K562 (cell line): ENCODE data around the gene AGL. TPM values are rescaled to one million over a fixed set of nuclear protein-coding genes. Genes with fewer than 3 reads are reported as not detected.

ENCODE experiments used
- ATAC-seq: fragments of 200-7000 bp; cut with Tn5 transposase; 3 replicates; pipeline ENCODE4 v1.9.1; 2020; ENCODE audit warnings: moderate library complexity
- BruUV-seq: library from RNA; stranded (reverse); fragments of 400-500 nt; replicated peaks from 2 replicates; lab custom pipeline; 2021; lab: Mats Ljungman, UMichigan
- CTCF ChIA-PET: fragments of 300-600 bp; formaldehyde crosslinking; extraction: SDS; loops from one replicate; lab custom pipeline; 2021; ENCODE audit warnings: low intra/inter-chr PET ratio; lab: Yijun Ruan, JAX
- POLR2A ChIA-PET: fragments of 300-600, 350-650 bp; sonication (Branson Sonifier 250); formaldehyde crosslinking; extraction: SDS; loops from one replicate; lab custom pipeline; 2021; ENCODE audit warnings: antibody characterized with exemption, inconsistent platforms; lab: Yijun Ruan, JAX
- DNase-seq, 4 experiments: peaks; one replicate each; pipeline versions ENCODE4 v3.0.0 to v3.0.0-alpha.2; 2011 to 2018; ENCODE audit warnings: low spot score in 3 of 4, mixed read lengths in 3 of 4; ENCODE audit errors: extremely low read depth in 1 of 4
- FAIRE-seq: peaks from 2 replicates; lab custom pipeline; 2011; peaks lifted over from hg19 to GRCh38; lab: Jason Lieb, UNC
- H2AFZ ChIP-seq: 2 replicates; pipeline ENCODE4 v1.6.0; 2011; ENCODE audit warnings: low read depth, low read length, control low read depth, inconsistent platforms
- H3K27ac ChIP-seq: fragments of 200-600 bp; 3 replicates; pipeline ENCODE4 v1.8.0; 2011; ENCODE audit warnings: low read depth, mild to moderate bottlenecking, control low read depth, inconsistent platforms, low read length, moderate library complexity, mixed read lengths; ENCODE audit errors: extremely low read depth
- H3K27me3 ChIP-seq, 2 experiments: fragments of 300-600 bp in 1 of 2; 2 replicates in 1 of 2; 3 replicates in 1 of 2; pipeline versions ENCODE4 v1.6.0 to v1.8.0; 2011; ENCODE audit warnings: inconsistent platforms in 2 of 2, low read length in 2 of 2, mild to moderate bottlenecking in 1 of 2, mixed read lengths in 1 of 2, moderate library complexity in 1 of 2; ENCODE audit not compliant: control insufficient read depth in 2 of 2, insufficient read depth in 2 of 2
- H3K36me3 ChIP-seq: fragments of 300-600 bp; 3 replicates; pipeline ENCODE4 v1.8.0; 2011; ENCODE audit warnings: mild to moderate bottlenecking, low read length, inconsistent platforms; ENCODE audit not compliant: control insufficient read depth, insufficient read depth
- H3K4me1 ChIP-seq, 2 experiments: fragments of 200-600 bp in 1 of 2; replicated peaks in 1 of 2; 2 replicates in 1 of 2; 3 replicates in 1 of 2; pipeline versions ENCODE4 v1.5.1 to v1.8.0; 2011; ENCODE audit warnings: inconsistent platforms in 2 of 2, low read length in 2 of 2, mild to moderate bottlenecking in 1 of 2, mixed read lengths in 1 of 2, moderate library complexity in 1 of 2; ENCODE audit not compliant: control insufficient read depth in 2 of 2, insufficient read depth in 2 of 2
- H3K4me2 ChIP-seq: 2 replicates; pipeline ENCODE4 v1.6.1; 2011; ENCODE audit warnings: low read length, control low read depth, inconsistent platforms, mixed read lengths; ENCODE audit not compliant: insufficient read depth
- H3K4me3 ChIP-seq: fragments of 200-600 bp; sonication (generic), shearing (Covaris generic); 2 replicates; pipeline ENCODE4 v1.5.1; 2016; ENCODE audit warnings: control low read depth, inconsistent platforms
- H3K79me2 ChIP-seq: fragments of 200-600 bp; 3 replicates; pipeline ENCODE4 v1.8.0; 2011; ENCODE audit warnings: low read length, inconsistent platforms; ENCODE audit not compliant: control insufficient read depth, insufficient read depth
- H3K9ac ChIP-seq, 2 experiments: 2 replicates each; pipeline versions ENCODE4 v1.6.0 to v1.6.1; 2011; ENCODE audit warnings: low read depth in 2 of 2, low read length in 2 of 2, control low read depth in 1 of 2, inconsistent platforms in 1 of 2, mild to moderate bottlenecking in 1 of 2, mixed read lengths in 1 of 2; ENCODE audit not compliant: insufficient read depth in 1 of 2
- H3K9me1 ChIP-seq: one replicate; pipeline ENCODE4 v1.6.0; 2011; ENCODE audit warnings: inconsistent platforms, mild to moderate bottlenecking, low read length, moderate library complexity; ENCODE audit not compliant: control insufficient read depth, insufficient read depth
- H3K9me3 ChIP-seq: replicated peaks from 2 replicates; pipeline ENCODE4 v1.5.1; 2011; ENCODE audit warnings: low read depth, low read length, inconsistent platforms; ENCODE audit not compliant: control insufficient read depth, insufficient read depth
- H4K20me1 ChIP-seq: replicated peaks from 2 replicates; pipeline ENCODE4 v1.6.1; 2011; ENCODE audit warnings: low read length, inconsistent platforms, mixed read lengths; ENCODE audit not compliant: control insufficient read depth, insufficient read depth
- EP400 ChIP-seq: fragments of 450-650 bp; IDR thresholded peaks from 2 replicates; pipeline ENCODE4 v1.6.1; 2017; ENCODE audit warnings: antibody characterized with exemption, mild to moderate bottlenecking, moderate library complexity
- EZH2 ChIP-seq: IDR thresholded peaks from 2 replicates; pipeline ENCODE4 v1.6.1; 2012; ENCODE audit warnings: low read depth, mild to moderate bottlenecking, inconsistent platforms, low read length, borderline replicate concordance
- FOXJ3 ChIP-seq: sonication (generic); formaldehyde crosslinking; IDR thresholded peaks from 2 replicates; pipeline ENCODE4 v1.4.0; 2020; ENCODE audit warnings: mild to moderate bottlenecking, missing genetic modification reagents
- HDAC1 ChIP-seq, 2 experiments: fragments of 450-650 bp; IDR thresholded peaks; 2 replicates each; pipeline ENCODE4 v1.6.1; 2016 to 2017; ENCODE audit warnings: inconsistent platforms in 1 of 2, mild to moderate bottlenecking in 1 of 2, moderate library complexity in 1 of 2
- HLTF ChIP-seq: fragments of 450-650 bp; IDR thresholded peaks from 2 replicates; pipeline ENCODE4 v1.6.1; 2016
- KLF10 ChIP-seq: fragments of 250-450 bp; sonication (Bioruptor Pico); IDR thresholded peaks from 2 replicates; pipeline ENCODE4 v1.6.1; 2021; ENCODE audit warnings: matching md5 sums
- POLR2G ChIP-seq: fragments of 200-400 bp; formaldehyde crosslinking; IDR thresholded peaks from 2 replicates; pipeline ENCODE4 v1.6.1; 2017; ENCODE audit warnings: low read depth, mild to moderate bottlenecking, antibody characterized with exemption, low read length, moderate library complexity
- RFX7 ChIP-seq: fragments of 250-450 bp; sonication (Bioruptor Pico); IDR thresholded peaks from 2 replicates; pipeline ENCODE4 v1.5.1; 2021; ENCODE audit warnings: mild to moderate bottlenecking
- SMAD3 ChIP-seq: fragments of 450-650 bp; formaldehyde crosslinking; conservative IDR thresholded peaks from 2 replicates; pipeline ENCODE4 v1.4.0; 2020; ENCODE audit warnings: mild to moderate bottlenecking
- SMARCB1 ChIP-seq: IDR thresholded peaks from 2 replicates; pipeline ENCODE4 v1.6.1; 2011; ENCODE audit warnings: improper control_type of control experiment, low read depth; ENCODE audit not compliant: insufficient read length
- ZBTB9 ChIP-seq: fragments of 450-650 bp; formaldehyde crosslinking; IDR thresholded peaks from 2 replicates; pipeline ENCODE4 v1.4.0; 2020; ENCODE audit warnings: mild to moderate bottlenecking, moderate library complexity
- in situ Hi-C: fragments of 300-500 bp; cut with MboI; formaldehyde crosslinking; loops from 4 replicates; pipeline ENCODE4 v1.15.0; 2018; ENCODE audit warnings: inconsistent platforms, mixed read lengths
- intact Hi-C: fragments of 100-400 bp; cut with micrococcal nuclease; formaldehyde crosslinking; loops from 2 replicates; pipeline ENCODE4 v1.14.2; 2022
- polyA plus RNA-seq, 8 experiments: library from polyadenylated mRNA; depleted of rRNA in 4 of 8; stranded (reverse) in 5 of 8; unstranded in 3 of 8; fragments of >200 nt; fragmentation: Nextera tagmentation in 2 of 8; fragmentation: Illumina TruSeq in 1 of 8; extraction: Ambion mirVana in 2 of 8; extraction: Trizol in 1 of 8; gene quantifications; 2 replicates each; pipeline versions ENCODE4 v1.2.1 to v1.2.3, GENCODE V29; 2011 to 2014; ENCODE audit warnings: inconsistent platforms in 1 of 8, missing spikeins in 1 of 8
- total RNA-seq, 7 experiments: library from RNA; depleted of rRNA in 6 of 7; stranded (reverse); fragments of >200 nt in 6 of 7; fragmentation: Illumina TruSeq in 2 of 7; extraction: Trizol in 2 of 7; gene quantifications; 2 replicates each; pipeline versions ENCODE4 v1.2.1 to v1.2.3, GENCODE V29; 2011 to 2021; ENCODE audit warnings: low replicate concordance in 1 of 7
- TF ChIP-seq, protein P1 (sequence below): fragments of 450-650 bp; formaldehyde crosslinking; conservative IDR thresholded peaks from 2 replicates; pipeline ENCODE4 v1.4.0; 2022; ENCODE audit warnings: mild to moderate bottlenecking, missing genetic modification characterization

Gene AGL
- total and polyA plus RNA-seq, 9 of the 15 experiments (the other 6 are each of a cell fraction or from before 2014, with no cell fraction given), result 6.3 to 20.4 (median 12.4) TPM

DNA sequence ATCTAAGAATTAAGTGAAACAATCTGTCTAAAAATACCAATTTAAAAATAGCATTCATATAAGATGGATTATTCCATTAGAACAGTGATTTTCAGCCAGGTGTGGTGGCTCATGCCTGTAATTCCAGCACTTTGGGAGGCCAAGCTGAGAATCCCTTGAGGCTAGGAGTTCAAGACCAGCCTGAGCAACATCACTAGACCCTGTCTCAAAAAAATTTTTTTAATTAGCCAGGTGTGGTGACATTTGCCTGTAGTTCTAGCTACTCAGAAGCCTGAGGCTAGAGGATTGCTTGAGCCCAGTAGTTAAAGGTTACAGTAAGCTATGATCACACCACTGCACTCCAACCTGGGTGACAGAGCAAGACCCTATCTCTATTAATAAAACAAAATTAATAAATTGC lies 84.6 kb downstream of the AGL start:
- ATAC-seq (no peak), DNase-seq (no peak), FAIRE-seq (no peak)
- no peaks in the 10 kb centered on the region for H3K79me2 ChIP-seq
- no peak overlapping the region for H3K4me2 ChIP-seq
- H3K4me1 ChIP-seq, result peaks cover 0 to 8% of the 10 kb centered on the region in 2 experiments; a peak in 2 of 5 replicates
- no peak overlapping the region for H2AFZ ChIP-seq
- no peak overlapping the region for H3K9ac ChIP-seq
- intact Hi-C loops, result no loop called here
- H4K20me1 ChIP-seq, result no peaks in the 10 kb centered on the region
- H3K9me1 ChIP-seq, result no peaks in the 10 kb centered on the region
- no peaks in the 10 kb centered on the region for H3K27me3 ChIP-seq
- in situ Hi-C loops, result no loop called here
- CTCF ChIA-PET, result no interaction called here
- POLR2A ChIA-PET, result interaction anchor here (0.6 kb wide), 1 partner anchor 40 kb away, joined by 3 read pairs; no protein-coding TSS in a partner anchor
- no peak for TF ChIP-seq RFX7 (CRISPR knock-in tag)
- no peak for TF ChIP-seq KLF10
- TF ChIP-seq FOXJ3, result no peak
- TF ChIP-seq EP400, result no peak
- no peak for TF ChIP-seq SMARCB1
- no peak for TF ChIP-seq POLR2G
- TF ChIP-seq SMAD3 (CRISPR knock-in tag), result no peak
- TF ChIP-seq EZH2, result no peak
- TF ChIP-seq HDAC1 (IDR thresholded peaks at IDR 0.05), result no peak
- no peak for TF ChIP-seq HLTF
- TF ChIP-seq, protein P1, sequence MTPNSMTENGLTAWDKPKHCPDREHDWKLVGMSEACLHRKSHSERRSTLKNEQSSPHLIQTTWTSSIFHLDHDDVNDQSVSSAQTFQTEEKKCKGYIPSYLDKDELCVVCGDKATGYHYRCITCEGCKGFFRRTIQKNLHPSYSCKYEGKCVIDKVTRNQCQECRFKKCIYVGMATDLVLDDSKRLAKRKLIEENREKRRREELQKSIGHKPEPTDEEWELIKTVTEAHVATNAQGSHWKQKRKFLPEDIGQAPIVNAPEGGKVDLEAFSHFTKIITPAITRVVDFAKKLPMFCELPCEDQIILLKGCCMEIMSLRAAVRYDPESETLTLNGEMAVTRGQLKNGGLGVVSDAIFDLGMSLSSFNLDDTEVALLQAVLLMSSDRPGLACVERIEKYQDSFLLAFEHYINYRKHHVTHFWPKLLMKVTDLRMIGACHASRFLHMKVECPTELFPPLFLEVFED (CRISPR knock-in tag), result no peak
- no peak for TF ChIP-seq ZBTB9 (CRISPR knock-in tag)
- TF ChIP-seq, all 486 proteins: peak for 0
- H3K4me3 ChIP-seq, result no peak overlapping the region
- BruUV-seq, result no TSS peak
- H3K36me3 ChIP-seq, result no peaks in the 10 kb centered on the region
- H3K9me3 ChIP-seq, result no peaks in the 10 kb centered on the region
- no peak overlapping the region for H3K27ac ChIP-seq
